ENCODE data around the gene LRRC53.

Gene LRRC53

DNA sequence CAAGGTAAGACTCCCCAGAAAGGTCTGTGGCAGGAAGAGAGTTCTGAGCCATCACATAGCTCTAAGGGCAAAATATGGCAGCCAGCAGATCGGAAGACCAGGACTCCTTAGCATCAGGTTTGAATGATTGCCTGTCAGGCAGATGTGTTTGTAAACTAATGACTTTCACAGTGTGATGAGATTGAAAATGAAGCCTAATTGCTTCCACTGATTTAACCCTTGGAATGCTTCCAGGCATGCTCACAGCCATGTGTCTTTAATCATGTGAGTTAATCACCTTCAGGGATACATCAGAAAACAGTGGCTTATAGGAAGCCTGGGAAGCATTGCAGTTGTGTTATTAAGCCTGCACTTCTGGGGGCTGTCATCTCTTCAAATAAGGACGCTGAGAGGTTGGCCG is 82.8 kb downstream of the LRRC53 start:
- no peak for DNase-seq
- TF ChIP-seq, protein P1, sequence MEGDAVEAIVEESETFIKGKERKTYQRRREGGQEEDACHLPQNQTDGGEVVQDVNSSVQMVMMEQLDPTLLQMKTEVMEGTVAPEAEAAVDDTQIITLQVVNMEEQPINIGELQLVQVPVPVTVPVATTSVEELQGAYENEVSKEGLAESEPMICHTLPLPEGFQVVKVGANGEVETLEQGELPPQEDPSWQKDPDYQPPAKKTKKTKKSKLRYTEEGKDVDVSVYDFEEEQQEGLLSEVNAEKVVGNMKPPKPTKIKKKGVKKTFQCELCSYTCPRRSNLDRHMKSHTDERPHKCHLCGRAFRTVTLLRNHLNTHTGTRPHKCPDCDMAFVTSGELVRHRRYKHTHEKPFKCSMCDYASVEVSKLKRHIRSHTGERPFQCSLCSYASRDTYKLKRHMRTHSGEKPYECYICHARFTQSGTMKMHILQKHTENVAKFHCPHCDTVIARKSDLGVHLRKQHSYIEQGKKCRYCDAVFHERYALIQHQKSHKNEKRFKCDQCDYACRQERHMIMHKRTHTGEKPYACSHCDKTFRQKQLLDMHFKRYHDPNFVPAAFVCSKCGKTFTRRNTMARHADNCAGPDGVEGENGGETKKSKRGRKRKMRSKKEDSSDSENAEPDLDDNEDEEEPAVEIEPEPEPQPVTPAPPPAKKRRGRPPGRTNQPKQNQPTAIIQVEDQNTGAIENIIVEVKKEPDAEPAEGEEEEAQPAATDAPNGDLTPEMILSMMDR (IDR thresholded peaks at IDR 0.05): no peak
- Mint-ChIP-seq H3K36me3 (ENCODE audit: low read depth) (no peaks in the 10 kb centered on the region), H3K4me1 (peaks cover 22% of the 10 kb centered on the region), H3K9me3 (no peaks in the 10 kb centered on the region), H3K27me3 (ENCODE audit: low read depth, poor library complexity) (peaks cover 6% of the 10 kb centered on the region), H3K4me3 (no peak overlapping the region), H3K27ac (no peak overlapping the region)

DNA sequence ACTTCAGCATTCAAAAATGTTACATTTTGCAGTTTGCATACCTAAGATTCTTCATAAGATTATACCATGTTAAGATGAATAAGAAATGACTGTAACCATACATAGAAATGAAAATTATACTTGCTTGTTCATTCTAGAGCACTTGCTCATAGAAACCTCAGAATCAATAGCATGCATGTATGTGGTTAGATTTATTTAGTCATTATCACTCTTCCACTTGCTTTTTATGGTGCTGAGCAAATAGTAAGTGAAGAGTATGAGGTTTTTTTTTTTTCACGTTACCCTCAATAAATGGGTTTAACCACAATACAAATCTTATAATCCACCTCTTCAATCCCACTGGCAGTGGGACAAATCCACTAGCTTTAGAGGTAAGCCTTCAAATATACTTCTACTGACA is 84.7 kb downstream of the LRRC53 start:
- TF ChIP-seq, protein P1 (IDR thresholded peaks at IDR 0.05): no peak
- DNase-seq: no peak
- H3K27me3 Mint-ChIP-seq (ENCODE audit: low read depth, poor library complexity): no peaks in the 10 kb centered on the region
- no peaks in the 10 kb centered on the region for H3K36me3 Mint-ChIP-seq (ENCODE audit: low read depth)
- H3K27ac Mint-ChIP-seq: no peak overlapping the region
- H3K4me3 Mint-ChIP-seq: no peak overlapping the region
- H3K4me1 Mint-ChIP-seq: peaks cover 17% of the 10 kb centered on the region
- H3K9me3 Mint-ChIP-seq: no peaks in the 10 kb centered on the region

DNA sequence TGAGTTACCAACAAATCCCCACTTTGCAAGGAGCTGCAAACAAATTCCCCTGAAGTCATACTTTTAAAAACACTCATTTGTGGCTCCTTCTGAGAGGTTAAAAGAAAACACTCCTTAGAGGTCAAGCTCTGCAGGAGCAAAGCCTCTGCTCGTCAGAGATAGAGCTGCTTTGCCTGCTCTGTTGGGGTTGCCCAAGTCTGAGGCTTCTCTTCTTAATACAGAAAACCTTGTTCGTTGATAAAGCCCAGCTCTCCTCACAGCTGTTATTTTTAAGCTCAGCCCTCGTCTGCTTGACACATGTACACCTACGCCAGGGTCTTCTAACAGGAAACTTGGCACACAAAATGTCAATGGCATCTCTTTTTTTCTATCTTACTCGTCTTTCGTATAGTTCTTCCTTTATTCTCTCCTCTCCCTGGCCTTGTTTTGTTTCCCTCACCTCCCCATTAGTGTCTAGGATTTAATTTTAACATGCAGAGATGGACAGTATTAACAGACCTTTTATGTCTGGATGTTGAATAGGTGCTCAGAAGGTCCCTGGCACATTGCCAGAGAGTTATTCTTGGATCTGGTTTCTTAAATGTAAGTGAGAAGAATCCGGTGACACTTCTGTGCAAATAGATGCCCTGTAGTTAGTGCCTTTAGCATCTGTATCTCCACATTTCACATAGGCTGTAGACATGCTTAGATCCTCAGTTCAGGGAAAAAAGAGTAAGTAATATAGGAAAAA is 86.0 kb downstream of the LRRC53 start:
- Mint-ChIP-seq H3K27ac (no peak overlapping the region), H3K4me3 (no peak overlapping the region)

DNA sequence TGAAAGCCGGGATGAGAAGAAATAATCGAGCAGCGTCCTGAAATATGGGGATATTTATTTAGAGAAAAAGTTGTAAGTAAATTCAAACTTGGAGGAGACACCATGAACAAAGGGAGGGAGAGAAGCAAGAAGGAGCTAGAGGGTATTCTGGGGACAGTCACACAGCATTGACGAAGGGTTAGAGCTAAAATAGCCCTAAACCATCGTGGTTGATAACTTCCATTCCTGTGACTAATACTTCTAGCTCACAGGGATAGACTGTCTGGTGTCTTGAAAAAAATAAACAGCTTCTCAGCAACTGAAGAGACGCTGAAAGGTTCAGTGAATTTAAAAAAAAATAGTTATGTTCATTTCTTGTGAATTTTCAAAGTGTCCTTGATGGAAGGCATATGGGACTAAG is 86.7 kb downstream of the LRRC53 start:
- TF ChIP-seq, protein P1 (IDR thresholded peaks at IDR 0.05): no peak
- Mint-ChIP-seq H3K36me3 (ENCODE audit: low read depth) (no peaks in the 10 kb centered on the region), H3K27me3 (ENCODE audit: low read depth, poor library complexity) (no peaks in the 10 kb centered on the region), H3K27ac (peak overlapping the region; percentile 49), H3K4me1 (peaks cover 17% of the 10 kb centered on the region), H3K4me3 (no peak overlapping the region), H3K9me3 (no peaks in the 10 kb centered on the region)
- DNase-seq: no peak

More for the DNA sequence above, 86.0 kb downstream of the LRRC53 start:
- peaks cover 17% of the 10 kb centered on the region for H3K4me1 Mint-ChIP-seq
- no peaks in the 10 kb centered on the region for H3K27me3 Mint-ChIP-seq (ENCODE audit: low read depth, poor library complexity)
- H3K36me3 Mint-ChIP-seq (ENCODE audit: low read depth): no peaks in the 10 kb centered on the region
- no peaks in the 10 kb centered on the region for H3K9me3 Mint-ChIP-seq
- TF ChIP-seq, protein P1 (IDR thresholded peaks at IDR 0.05): no peak
- no peak for DNase-seq

DNA sequence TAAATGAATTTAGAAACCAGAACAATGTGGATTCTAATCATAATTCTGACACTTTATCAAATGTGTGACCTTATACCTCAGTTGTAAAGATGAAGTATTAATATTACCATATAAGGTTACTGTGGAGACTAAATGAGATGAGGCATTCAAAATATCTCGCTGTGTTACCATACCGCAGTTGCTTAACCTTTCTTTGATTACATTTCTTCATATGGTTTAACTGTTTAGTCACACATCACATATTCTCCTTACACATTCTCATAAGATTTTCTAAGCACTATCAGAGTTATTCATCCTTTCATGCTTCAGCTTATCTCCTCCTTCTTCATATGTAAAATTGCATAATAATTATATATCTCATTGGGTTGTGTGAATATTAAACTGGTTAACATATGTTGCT is 88.9 kb downstream of the LRRC53 start:
- TF ChIP-seq, protein P1 (IDR thresholded peaks at IDR 0.05): no peak
- Mint-ChIP-seq H3K4me1 (peaks cover 17% of the 10 kb centered on the region), H3K27me3 (ENCODE audit: low read depth, poor library complexity) (no peaks in the 10 kb centered on the region), H3K27ac (no peak overlapping the region), H3K36me3 (ENCODE audit: low read depth) (no peaks in the 10 kb centered on the region), H3K4me3 (no peak overlapping the region), H3K9me3 (no peaks in the 10 kb centered on the region)
- DNase-seq: no peak

Measured in nephron progenitor cell (in vitro differentiated cells).